SIG-M5 treated with dmso at 0.1 percent for 504 hours (cell line): ENCODE results near the gene USH2A.
A peak's percentile ranks its signal among the peaks of the same experiment; 100 is the strongest.

Experiments
- DNase-seq: peaks from one replicate; lab custom pipeline; 2025; ENCODE audit not compliant: unreplicated experiment; lab: John Stamatoyannopoulos, UW

Gene USH2A

GRCh38 chr1:215986401-215986800, 436.8 kb downstream of the USH2A start:
- DNase-seq, result no peak

- no peak for DNase-seq
Observed at GRCh38 chr1:215983680-215984079, 439.6 kb downstream of the USH2A start.

GRCh38 chr1:215971793-215972441, 451.3 kb downstream of the USH2A start:
- no peak for DNase-seq

- no peak for DNase-seq
Observed at GRCh38 chr1:215970406-215970805, 452.8 kb downstream of the USH2A start.

- DNase-seq, result no peak
Observed at GRCh38 chr1:215963621-215964020, 459.6 kb downstream of the USH2A start.

- no peak for DNase-seq
Observed at GRCh38 chr1:215963040-215963439, 460.2 kb downstream of the USH2A start.

- DNase-seq, result no peak
Observed at GRCh38 chr1:215958841-215959240, 464.4 kb downstream of the USH2A start.

GRCh38 chr1:215957663-215958062, 465.6 kb downstream of the USH2A start:
- DNase-seq, result no peak

- no peak for DNase-seq
Observed at GRCh38 chr1:215932558-215932957, 490.7 kb downstream of the USH2A start.

- no peak for DNase-seq
Observed at GRCh38 chr1:215926670-215927069, 496.6 kb downstream of the USH2A start.

- no peak for DNase-seq
Observed at GRCh38 chr1:215923129-215923824, 500.0 kb downstream of the USH2A start.

GRCh38 chr1:215911406-215911968, 511.8 kb downstream of the USH2A start:
- DNase-seq, result no peak

GRCh38 chr1:215905493-215906115, 517.6 kb downstream of the USH2A start:
- no peak for DNase-seq

- DNase-seq, result no peak
Observed at GRCh38 chr1:215900684-215901083, 522.6 kb downstream of the USH2A start.

GRCh38 chr1:215899901-215900300, 523.3 kb downstream of the USH2A start:
- no peak for DNase-seq

- DNase-seq, result no peak
Observed at GRCh38 chr1:215895893-215896292, 527.4 kb downstream of the USH2A start.

- peak; percentile 48 for DNase-seq
Observed at GRCh38 chr1:215895276-215895675, 528.0 kb downstream of the USH2A start.

GRCh38 chr1:215894617-215895016, 528.6 kb downstream of the USH2A start:
- no peak for DNase-seq

GRCh38 chr1:215891266-215892057, 531.8 kb downstream of the USH2A start:
- no peak for DNase-seq

GRCh38 chr1:215890438-215890837, 532.8 kb downstream of the USH2A start:
- no peak for DNase-seq

- DNase-seq, result no peak
Observed at GRCh38 chr1:215889871-215890270, 533.4 kb downstream of the USH2A start.
